Fibroblast of lung (primary cell): ENCODE data around the gene SAMD8. TPM values are rescaled to one million over a fixed set of nuclear protein-coding genes. Genes with fewer than 3 reads are reported as not detected.

Experiments
- DNase-seq, 2 donors: peaks; one replicate each; pipeline versions ENCODE4 v3.0.0 to v3.0.0-alpha.2; 2010; ENCODE audit warnings: low read depth in 2 of 2
- H2AFZ ChIP-seq: 2 replicates; pipeline ENCODE4 v1.5.1; 2012; ENCODE audit warnings: low read length, control low read depth, inconsistent platforms
- H3K27ac ChIP-seq: 2 replicates; pipeline ENCODE4 v1.5.1; 2011; ENCODE audit warnings: low read length, control low read depth; ENCODE audit not compliant: insufficient read depth
- H3K27me3 ChIP-seq: 2 replicates; pipeline ENCODE4 v1.5.1; 2011; ENCODE audit warnings: mild to moderate bottlenecking, low read length; ENCODE audit not compliant: control insufficient read depth, insufficient read depth
- H3K36me3 ChIP-seq: 2 replicates; pipeline ENCODE4 v1.5.1; 2011; ENCODE audit warnings: low read length; ENCODE audit not compliant: control insufficient read depth, insufficient read depth
- H3K4me1 ChIP-seq: 2 replicates; pipeline ENCODE4 v1.5.1; 2011; ENCODE audit warnings: low read length; ENCODE audit not compliant: control insufficient read depth, insufficient read depth; ENCODE audit errors: extremely low read depth
- H3K4me2 ChIP-seq: 2 replicates; pipeline ENCODE4 v1.5.1; 2011; ENCODE audit warnings: low read length, control low read depth; ENCODE audit not compliant: insufficient read depth; ENCODE audit errors: extremely low read depth
- H3K4me3 ChIP-seq, 4 experiments: fragments of 200-600 bp in 1 of 4; sonication (generic) in 1 of 4; replicated peaks in 1 of 4; 2 replicates each; pipeline ENCODE4 v1.5.1; 2011 to 2016; ENCODE audit warnings: low read length in 4 of 4, low read depth in 3 of 4, mild to moderate bottlenecking in 3 of 4, control low read depth in 2 of 4, inconsistent platforms in 1 of 4, mixed read lengths in 1 of 4; ENCODE audit not compliant: insufficient read depth in 1 of 4; ENCODE audit errors: control extremely low read depth in 1 of 4
- H3K79me2 ChIP-seq: 2 replicates; pipeline ENCODE4 v1.5.1; 2012; ENCODE audit warnings: mild to moderate bottlenecking, low read length, inconsistent platforms; ENCODE audit not compliant: control insufficient read depth, insufficient read depth
- H3K9ac ChIP-seq: 2 replicates; pipeline ENCODE4 v1.5.1; 2011; ENCODE audit warnings: mild to moderate bottlenecking, low read length, control low read depth; ENCODE audit not compliant: insufficient read depth
- H3K9me3 ChIP-seq: 2 replicates; pipeline ENCODE4 v1.5.1; 2012; ENCODE audit warnings: low read depth, low read length; ENCODE audit not compliant: control insufficient read depth, insufficient read depth
- H4K20me1 ChIP-seq: 2 replicates; pipeline ENCODE4 v1.5.1; 2011; ENCODE audit warnings: low read length; ENCODE audit not compliant: control insufficient read depth, insufficient read depth; ENCODE audit errors: extremely low read depth
- CTCF ChIP-seq, 2 donors: IDR thresholded peaks in 1 of 2; conservative IDR thresholded peaks in 1 of 2; 1 replicate in 1 of 2; 2 replicates in 1 of 2; pipeline ENCODE4 v1.5.1; 2011 to 2012; ENCODE audit warnings: low read length in 2 of 2, control low read depth in 1 of 2, inconsistent platforms in 1 of 2, low read depth in 1 of 2, mild to moderate bottlenecking in 1 of 2
- EZH2 ChIP-seq: IDR thresholded peaks from 2 replicates; pipeline ENCODE4 v1.5.1; 2012; ENCODE audit warnings: low read length, control low read depth, mild to moderate bottlenecking; ENCODE audit errors: missing control alignments
- polyA plus RNA-seq, 2 donors: library from polyadenylated mRNA; depleted of rRNA in 1 of 2; stranded (reverse) in 1 of 2; unstranded in 1 of 2; fragments of >200 nt; gene quantifications; 2 replicates each; pipeline ENCODE4 v1.2.1, GENCODE V29; 2011 to 2012; ENCODE audit warnings: missing spikeins in 1 of 2
- total RNA-seq: library from RNA; depleted of rRNA; stranded (reverse); fragments of >200 nt; gene quantifications from 2 replicates; pipeline ENCODE4 v1.2.1, GENCODE V29; 2014

SAMD8 gene
- total and polyA plus RNA-seq, 2 donors (not counting 1 experiment from before 2014, with no cell fraction given) = 32.5 to 51.5 TPM

GRCh38 chr10:75175046-75175445, 63.6 kb downstream of the SAMD8 start:
- no peaks in the 10 kb centered on the region for H3K27me3 ChIP-seq
- no peak overlapping the region for H3K27ac ChIP-seq
- no peaks in the 10 kb centered on the region for H3K79me2 ChIP-seq
- H3K9ac ChIP-seq = no peak overlapping the region
- H3K4me3 ChIP-seq = no peak overlapping the region
- H3K4me2 ChIP-seq = no peak overlapping the region
- H2AFZ ChIP-seq = no peak overlapping the region
- no peaks in the 10 kb centered on the region for H3K9me3 ChIP-seq
- peaks cover 2% of the 10 kb centered on the region for H3K4me1 ChIP-seq
- no peak for DNase-seq
- H4K20me1 ChIP-seq = no peaks in the 10 kb centered on the region
- TF ChIP-seq CTCF (conservative IDR thresholded peaks at IDR 0.05 in 1 of 2, IDR thresholded peaks at IDR 0.05 in 1 of 2; ENCODE audit: low read depth in 1 of 2, low read length in 2 of 2) = no peak
- no peak for TF ChIP-seq EZH2
- H3K36me3 ChIP-seq = no peaks in the 10 kb centered on the region

- TF ChIP-seq EZH2 (no peak), CTCF (conservative IDR thresholded peaks at IDR 0.05 in 1 of 2, IDR thresholded peaks at IDR 0.05 in 1 of 2; ENCODE audit: low read depth in 1 of 2, low read length in 2 of 2) (no peak)
- Histone ChIP-seq H3K27me3 (no peaks in the 10 kb centered on the region), H3K27ac (no peak overlapping the region), H3K4me1 (peaks cover 2% of the 10 kb centered on the region), H3K36me3 (no peaks in the 10 kb centered on the region), H2AFZ (no peak overlapping the region), H3K4me3 (no peak overlapping the region), H4K20me1 (no peaks in the 10 kb centered on the region), H3K79me2 (no peaks in the 10 kb centered on the region), H3K4me2 (no peak overlapping the region), H3K9me3 (no peaks in the 10 kb centered on the region), H3K9ac (no peak overlapping the region)
- no peak for DNase-seq
Measured at GRCh38 chr10:75176046-75176445, 64.6 kb downstream of the SAMD8 start.

GRCh38 chr10:75176736-75177135, 65.3 kb downstream of the SAMD8 start:
- TF ChIP-seq CTCF (conservative IDR thresholded peaks at IDR 0.05 in 1 of 2, IDR thresholded peaks at IDR 0.05 in 1 of 2; ENCODE audit: low read depth in 1 of 2, low read length in 2 of 2) (no peak), EZH2 (no peak)
- no peaks in the 10 kb centered on the region for H3K27me3 ChIP-seq
- H4K20me1 ChIP-seq = no peaks in the 10 kb centered on the region
- no peak overlapping the region for H2AFZ ChIP-seq
- H3K79me2 ChIP-seq = no peaks in the 10 kb centered on the region
- no peak overlapping the region for H3K4me3 ChIP-seq
- H3K27ac ChIP-seq = no peak overlapping the region
- H3K4me2 ChIP-seq = no peak overlapping the region
- peaks cover 2% of the 10 kb centered on the region for H3K4me1 ChIP-seq
- H3K9me3 ChIP-seq = no peaks in the 10 kb centered on the region
- H3K36me3 ChIP-seq = no peaks in the 10 kb centered on the region
- DNase-seq = no peak
- no peak overlapping the region for H3K9ac ChIP-seq
